Suprapubic skin (tissue), 3 donors: Measurements from ENCODE around the gene FIBP.

ENCODE experiments used
- POLR2A ChIP-seq, 2 donors: fragments of 450-650 bp; IDR thresholded peaks; one replicate each; pipeline ENCODE4 v1.6.1; 2017; ENCODE audit warnings: antibody characterized with exemption in 2 of 2, mild to moderate bottlenecking in 2 of 2, moderate library complexity in 2 of 2
- TF ChIP-seq, protein P1 (sequence below), 2 donors: fragments of 200-600 bp in 1 of 2; fragments of 450-650 bp in 1 of 2; sonication (generic) in 1 of 2; IDR thresholded peaks; one replicate each; pipeline ENCODE4 v1.5.1; 2016 to 2019; ENCODE audit warnings: antibody characterized with exemption in 2 of 2, mild to moderate bottlenecking in 1 of 2, moderate library complexity in 1 of 2

- TF ChIP-seq, protein P1, sequence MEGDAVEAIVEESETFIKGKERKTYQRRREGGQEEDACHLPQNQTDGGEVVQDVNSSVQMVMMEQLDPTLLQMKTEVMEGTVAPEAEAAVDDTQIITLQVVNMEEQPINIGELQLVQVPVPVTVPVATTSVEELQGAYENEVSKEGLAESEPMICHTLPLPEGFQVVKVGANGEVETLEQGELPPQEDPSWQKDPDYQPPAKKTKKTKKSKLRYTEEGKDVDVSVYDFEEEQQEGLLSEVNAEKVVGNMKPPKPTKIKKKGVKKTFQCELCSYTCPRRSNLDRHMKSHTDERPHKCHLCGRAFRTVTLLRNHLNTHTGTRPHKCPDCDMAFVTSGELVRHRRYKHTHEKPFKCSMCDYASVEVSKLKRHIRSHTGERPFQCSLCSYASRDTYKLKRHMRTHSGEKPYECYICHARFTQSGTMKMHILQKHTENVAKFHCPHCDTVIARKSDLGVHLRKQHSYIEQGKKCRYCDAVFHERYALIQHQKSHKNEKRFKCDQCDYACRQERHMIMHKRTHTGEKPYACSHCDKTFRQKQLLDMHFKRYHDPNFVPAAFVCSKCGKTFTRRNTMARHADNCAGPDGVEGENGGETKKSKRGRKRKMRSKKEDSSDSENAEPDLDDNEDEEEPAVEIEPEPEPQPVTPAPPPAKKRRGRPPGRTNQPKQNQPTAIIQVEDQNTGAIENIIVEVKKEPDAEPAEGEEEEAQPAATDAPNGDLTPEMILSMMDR (IDR thresholded peaks at IDR 0.05), result no peak
- TF ChIP-seq POLR2A (IDR thresholded peaks at IDR 0.05), result peak in 1 of 2 donors; percentile 12
Measured at GRCh38 chr11:65915821-65916251, 27.6 kb upstream of the FIBP start.
